Ascending aorta (tissue), 2 donors: Measurements from ENCODE around the gene VEZT. TPM values are rescaled to one million over a fixed set of nuclear protein-coding genes. Genes with fewer than 3 reads are reported as not detected.

Experiments
- DNase-seq, 2 donors: peaks; one replicate each; pipeline ENCODE4 v3.0.0-alpha.2; 2019; ENCODE audit warnings: low spot score in 2 of 2
- H3K27ac ChIP-seq, 2 donors: fragments of 200-600 bp; sonication (generic); one replicate each; pipeline ENCODE4 v1.5.1; 2016 to 2017; ENCODE audit warnings: mild to moderate bottlenecking in 1 of 2
- H3K27me3 ChIP-seq: fragments of 200-600 bp; sonication (generic); one replicate; pipeline ENCODE4 v1.5.1; 2017
- H3K36me3 ChIP-seq, 2 donors: fragments of 200-600 bp; sonication (generic); one replicate each; pipeline ENCODE4 v1.5.1; 2016
- H3K4me1 ChIP-seq, 2 donors: fragments of 200-600 bp; sonication (generic); one replicate each; pipeline ENCODE4 v1.5.1; 2016 to 2017; ENCODE audit warnings: mild to moderate bottlenecking in 1 of 2
- H3K4me3 ChIP-seq, 2 donors: fragments of 200-600 bp; sonication (generic); one replicate each; pipeline ENCODE4 v1.5.1; 2016 to 2017; ENCODE audit warnings: mild to moderate bottlenecking in 1 of 2
- H3K9me3 ChIP-seq, 2 donors: fragments of 200-600 bp; sonication (generic); one replicate each; pipeline ENCODE4 v1.5.1; 2016
- intact Hi-C: fragments of 100-400 bp; cut with DNase I; formaldehyde crosslinking; loops from one replicate; pipeline ENCODE4 v1.15.1; 2023
- total RNA-seq: library from RNA; depleted of rRNA; stranded (reverse); fragments of >200 nt; gene quantifications from one replicate; pipeline ENCODE4 v1.1.0, GENCODE V29; 2016
- TF ChIP-seq, protein P1 (sequence below), 3 experiments: fragments of 200-600 bp in 2 of 3; fragments of 450-650 bp in 1 of 3; sonication (generic) in 2 of 3; IDR thresholded peaks; one replicate each; pipeline ENCODE4 v1.5.1; 2016 to 2019; ENCODE audit warnings: antibody characterized with exemption in 3 of 3, mild to moderate bottlenecking in 1 of 3, moderate library complexity in 1 of 3

VEZT gene
- total RNA-seq, 1 donor from 2014 or later, result 141 TPM

DNA sequence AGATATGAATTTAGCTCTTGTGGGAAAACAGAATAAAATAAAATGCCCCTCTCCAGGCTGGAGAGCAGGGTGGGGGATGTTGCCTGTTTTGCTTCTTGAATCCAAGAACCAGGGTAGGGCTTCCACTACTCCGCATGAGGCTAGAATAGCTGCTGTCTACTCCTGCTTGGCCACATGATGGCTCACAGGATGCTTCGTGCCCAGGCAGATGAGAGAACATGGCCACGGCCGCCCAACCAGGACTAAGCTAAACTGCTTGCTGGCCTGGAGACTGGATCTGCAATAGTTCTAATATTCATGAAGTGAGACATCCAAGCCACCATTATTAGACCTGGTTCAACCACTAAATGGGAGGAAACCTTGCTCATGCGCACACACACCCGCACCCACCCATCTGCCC, 134.1 kb downstream of the VEZT start:
- no peak for DNase-seq
- no peak overlapping the region for H3K4me3 ChIP-seq
- H3K4me1 ChIP-seq, result no peaks in the 10 kb centered on the region
- no peaks in the 10 kb centered on the region for H3K36me3 ChIP-seq
- TF ChIP-seq, protein P1, sequence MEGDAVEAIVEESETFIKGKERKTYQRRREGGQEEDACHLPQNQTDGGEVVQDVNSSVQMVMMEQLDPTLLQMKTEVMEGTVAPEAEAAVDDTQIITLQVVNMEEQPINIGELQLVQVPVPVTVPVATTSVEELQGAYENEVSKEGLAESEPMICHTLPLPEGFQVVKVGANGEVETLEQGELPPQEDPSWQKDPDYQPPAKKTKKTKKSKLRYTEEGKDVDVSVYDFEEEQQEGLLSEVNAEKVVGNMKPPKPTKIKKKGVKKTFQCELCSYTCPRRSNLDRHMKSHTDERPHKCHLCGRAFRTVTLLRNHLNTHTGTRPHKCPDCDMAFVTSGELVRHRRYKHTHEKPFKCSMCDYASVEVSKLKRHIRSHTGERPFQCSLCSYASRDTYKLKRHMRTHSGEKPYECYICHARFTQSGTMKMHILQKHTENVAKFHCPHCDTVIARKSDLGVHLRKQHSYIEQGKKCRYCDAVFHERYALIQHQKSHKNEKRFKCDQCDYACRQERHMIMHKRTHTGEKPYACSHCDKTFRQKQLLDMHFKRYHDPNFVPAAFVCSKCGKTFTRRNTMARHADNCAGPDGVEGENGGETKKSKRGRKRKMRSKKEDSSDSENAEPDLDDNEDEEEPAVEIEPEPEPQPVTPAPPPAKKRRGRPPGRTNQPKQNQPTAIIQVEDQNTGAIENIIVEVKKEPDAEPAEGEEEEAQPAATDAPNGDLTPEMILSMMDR (IDR thresholded peaks at IDR 0.05), result peak in 1 of 3 experiments; percentile 20
- no peak overlapping the region for H3K27ac ChIP-seq
- H3K27me3 ChIP-seq, result no peaks in the 10 kb centered on the region
- intact Hi-C loops, result loop anchor here (5.0 kb wide), 1 partner anchor 181 kb away; no protein-coding TSS in a partner anchor
- no peaks in the 10 kb centered on the region for H3K9me3 ChIP-seq

Other genes with a start within 250 kb of the VEZT start
- 15.1 TPM for gene NDUFA12, start 214.1 kb upstream of the VEZT start, total RNA-seq
- 42.3 TPM for gene NR2C1, start 144.2 kb upstream of the VEZT start, total RNA-seq
- gene FGD6, start 340 bp upstream of the VEZT start, total RNA-seq, result 2.0 TPM